Upper lobe of left lung (tissue), 6 donors: ENCODE measurements around the gene TTC3. TPM values are rescaled to one million over a fixed set of nuclear protein-coding genes. Genes with fewer than 3 reads are reported as not detected.
A peak's percentile ranks its signal among the peaks of the same experiment; 100 is the strongest.
"Not testable (repeated sequence)": the region's sequence is repeated elsewhere in the genome, so short reads cannot be mapped to it uniquely, and the experiment has no call there.

ENCODE experiments used
- ATAC-seq, 2 donors: fragments of 200-7000 bp; cut with Tn5 transposase; one replicate each; pipeline ENCODE4 v1.9.1; 2022; ENCODE audit warnings: mild to moderate bottlenecking in 2 of 2, moderate library complexity in 2 of 2; ENCODE audit not compliant: low FRiP score in 2 of 2
- DNase-seq, 2 donors: peaks; one replicate each; pipeline ENCODE4 v3.0.0-alpha.2; 2019 to 2020
- H3K27ac ChIP-seq, 4 donors: fragments of 200-600 bp; sonication (generic); one replicate each; pipeline ENCODE4 v1.5.1; 2016 to 2019
- H3K27me3 ChIP-seq, 4 donors: fragments of 200-600 bp; sonication (generic); one replicate each; pipeline ENCODE4 v1.5.1; 2017 to 2019
- H3K36me3 ChIP-seq, 4 donors: fragments of 200-600 bp; sonication (generic); one replicate each; pipeline ENCODE4 v1.5.1; 2016 to 2019
- H3K4me1 ChIP-seq, 4 donors: fragments of 200-600 bp; sonication (generic); one replicate each; pipeline ENCODE4 v1.5.1; 2018 to 2019
- H3K4me3 ChIP-seq, 4 donors: fragments of 200-600 bp; sonication (generic); one replicate each; pipeline ENCODE4 v1.5.1; 2017 to 2019; ENCODE audit warnings: mild to moderate bottlenecking in 2 of 4, moderate library complexity in 1 of 4
- H3K9me3 ChIP-seq, 4 donors: fragments of 200-600 bp; sonication (generic); one replicate each; pipeline ENCODE4 v1.5.1; 2018 to 2019
- EP300 ChIP-seq, 4 donors: sonication (generic); formaldehyde crosslinking; IDR thresholded peaks; one replicate each; pipeline ENCODE4 v1.5.1; 2017; ENCODE audit warnings: antibody characterized with exemption in 4 of 4, control low read depth in 2 of 4
- POLR2A ChIP-seq, 4 donors: fragments of 450-650 bp; IDR thresholded peaks; one replicate each; pipeline ENCODE4 v1.5.1; 2016 to 2017; ENCODE audit warnings: antibody characterized with exemption in 4 of 4, mild to moderate bottlenecking in 2 of 4
- POLR2AphosphoS5 ChIP-seq, 2 donors: sonication (generic); formaldehyde crosslinking; IDR thresholded peaks; one replicate each; pipeline ENCODE4 v1.5.1; 2017; ENCODE audit warnings: antibody characterized with exemption in 2 of 2
- WGBS, 2 donors: methylation state at CpG; one replicate each; pipeline ENCODE4 v1.1.5; 2017 to 2018; 5-methylcytosine and 5-hydroxymethylcytosine counted together
- total RNA-seq, 6 donors: library from RNA; depleted of rRNA in 4 of 6; stranded (reverse); fragments of >200 nt in 4 of 6; gene quantifications; one replicate each; pipeline versions ENCODE4 v1.1.0 to v1.2.1, GENCODE V29; 2016 to 2021
- TF ChIP-seq, protein P1 (sequence below), 6 experiments: fragments of 450-650 bp in 4 of 6; fragments of 200-600 bp in 2 of 6; sonication (generic) in 2 of 6; IDR thresholded peaks; one replicate each; pipeline ENCODE4 v1.5.1; 2016 to 2019; ENCODE audit warnings: antibody characterized with exemption in 6 of 6
- donor health status: DM: no; HTN: no; CAD: no; lungs with moderate emphysema.
- donor health status: DM: no; HTN: yes; CAD: no; lungs with severe emphysema.

Gene TTC3
- total RNA-seq, 6 donors from 2014 or later: 69.9 to 395 (median 88.2) TPM

DNA sequence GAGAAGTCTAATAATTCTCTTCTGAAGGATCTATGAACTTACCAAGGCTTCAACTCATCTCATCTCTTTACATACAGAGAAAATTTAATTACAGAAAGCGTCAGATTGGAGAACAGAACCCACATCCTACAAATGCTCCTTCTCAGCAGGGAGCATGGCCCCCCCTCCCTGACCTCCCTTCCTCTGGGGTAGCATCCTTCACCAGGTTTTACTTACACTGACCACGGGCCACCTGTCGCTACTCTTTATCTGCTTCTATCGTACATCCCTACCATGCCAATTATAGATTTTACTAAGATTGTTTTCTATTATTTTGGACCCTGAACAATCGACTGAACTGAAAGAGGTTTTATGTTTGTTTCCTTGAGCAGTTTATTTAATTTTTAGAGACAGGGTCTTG is 40.8 kb upstream of the TTC3 start:
- ATAC-seq (no peak), DNase-seq (no peak)
- H3K27ac ChIP-seq: no peak overlapping the region
- no peaks in the 10 kb centered on the region for H3K36me3 ChIP-seq
- H3K27me3 ChIP-seq: no peaks in the 10 kb centered on the region
- no peaks in the 10 kb centered on the region for H3K4me1 ChIP-seq
- WGBS, 2 donors: 81 to 85% methylated on average over 5 of the region's 5 CpGs
- TF ChIP-seq, protein P1, sequence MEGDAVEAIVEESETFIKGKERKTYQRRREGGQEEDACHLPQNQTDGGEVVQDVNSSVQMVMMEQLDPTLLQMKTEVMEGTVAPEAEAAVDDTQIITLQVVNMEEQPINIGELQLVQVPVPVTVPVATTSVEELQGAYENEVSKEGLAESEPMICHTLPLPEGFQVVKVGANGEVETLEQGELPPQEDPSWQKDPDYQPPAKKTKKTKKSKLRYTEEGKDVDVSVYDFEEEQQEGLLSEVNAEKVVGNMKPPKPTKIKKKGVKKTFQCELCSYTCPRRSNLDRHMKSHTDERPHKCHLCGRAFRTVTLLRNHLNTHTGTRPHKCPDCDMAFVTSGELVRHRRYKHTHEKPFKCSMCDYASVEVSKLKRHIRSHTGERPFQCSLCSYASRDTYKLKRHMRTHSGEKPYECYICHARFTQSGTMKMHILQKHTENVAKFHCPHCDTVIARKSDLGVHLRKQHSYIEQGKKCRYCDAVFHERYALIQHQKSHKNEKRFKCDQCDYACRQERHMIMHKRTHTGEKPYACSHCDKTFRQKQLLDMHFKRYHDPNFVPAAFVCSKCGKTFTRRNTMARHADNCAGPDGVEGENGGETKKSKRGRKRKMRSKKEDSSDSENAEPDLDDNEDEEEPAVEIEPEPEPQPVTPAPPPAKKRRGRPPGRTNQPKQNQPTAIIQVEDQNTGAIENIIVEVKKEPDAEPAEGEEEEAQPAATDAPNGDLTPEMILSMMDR (IDR thresholded peaks at IDR 0.05): no peak
- TF ChIP-seq POLR2A (IDR thresholded peaks at IDR 0.05): no peak
- TF ChIP-seq EP300 (IDR thresholded peaks at IDR 0.05): no peak
- no peak for TF ChIP-seq POLR2AphosphoS5 (IDR thresholded peaks at IDR 0.05)
- H3K9me3 ChIP-seq: no peaks in the 10 kb centered on the region
- no peak overlapping the region for H3K4me3 ChIP-seq

DNA sequence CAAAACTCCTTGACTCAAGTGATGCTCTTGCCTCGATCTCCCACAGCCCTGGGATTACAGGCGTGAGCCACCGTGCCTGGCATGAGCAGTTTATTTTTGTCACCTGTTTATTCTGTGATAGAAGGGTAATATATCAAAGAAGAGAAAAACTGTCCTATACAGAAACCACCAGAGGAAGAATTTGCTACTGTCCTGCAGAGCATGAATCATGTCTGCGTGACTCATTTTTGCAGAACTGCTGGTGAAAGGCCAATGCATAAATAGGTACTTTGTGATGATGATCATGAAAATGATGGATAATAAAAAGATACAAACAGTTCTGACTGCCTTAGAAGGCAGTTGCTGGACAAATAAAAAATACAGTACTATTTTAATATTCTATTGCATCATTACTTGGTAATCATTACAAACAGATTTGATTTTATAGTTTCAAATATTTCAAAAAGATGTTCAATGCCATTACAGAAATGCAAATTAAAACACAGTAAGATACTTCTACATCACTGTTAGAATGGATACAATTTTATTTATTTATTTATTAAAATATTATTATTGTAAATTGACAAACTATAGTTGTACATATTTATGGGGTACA is 40.1 kb upstream of the TTC3 start:
- ATAC-seq (peak in 1 of 2 donors; percentile 14), DNase-seq (no peak)
- Histone ChIP-seq H3K9me3 (no peaks in the 10 kb centered on the region), H3K27me3 (no peaks in the 10 kb centered on the region), H3K4me1 (no peaks in the 10 kb centered on the region), H3K4me3 (no peak overlapping the region), H3K36me3 (no peaks in the 10 kb centered on the region), H3K27ac (no peak overlapping the region)
- TF ChIP-seq POLR2A (IDR thresholded peaks at IDR 0.05) (no peak), POLR2AphosphoS5 (IDR thresholded peaks at IDR 0.05) (no peak), EP300 (IDR thresholded peaks at IDR 0.05) (no peak)
- TF ChIP-seq, protein P1 (IDR thresholded peaks at IDR 0.05): no peak
- 82 to 88% methylated on average over 4 of the region's 4 CpGs for WGBS, 2 donors

- not testable (repeated sequence) for H3K4me3 ChIP-seq, ATAC-seq, H3K27me3 ChIP-seq, H3K36me3 ChIP-seq, H3K27ac ChIP-seq, H3K9me3 ChIP-seq, DNase-seq, H3K4me1 ChIP-seq
- WGBS, 2 donors: 82 to 87% methylated on average over 4 of the region's 4 CpGs
Measured at GRCh38 chr21:37034394-37034793, 38.7 kb upstream of the TTC3 start.

- ATAC-seq (no peak), DNase-seq (no peak)
- 78 to 91% methylated on average over 4 of the region's 4 CpGs for WGBS, 2 donors
- Histone ChIP-seq H3K27ac (no peak overlapping the region), H3K9me3 (no peaks in the 10 kb centered on the region), H3K4me1 (no peaks in the 10 kb centered on the region), H3K4me3 (no peak overlapping the region), H3K36me3 (no peaks in the 10 kb centered on the region), H3K27me3 (no peaks in the 10 kb centered on the region)
- TF ChIP-seq, protein P1 (IDR thresholded peaks at IDR 0.05): no peak
- TF ChIP-seq EP300 (IDR thresholded peaks at IDR 0.05): no peak
- TF ChIP-seq POLR2A (IDR thresholded peaks at IDR 0.05): no peak
- no peak for TF ChIP-seq POLR2AphosphoS5 (IDR thresholded peaks at IDR 0.05)
Measured at GRCh38 chr21:37036177-37036576, 36.9 kb upstream of the TTC3 start.

- TF ChIP-seq, protein P1 (IDR thresholded peaks at IDR 0.05): no peak
- TF ChIP-seq POLR2A (IDR thresholded peaks at IDR 0.05) (no peak), EP300 (IDR thresholded peaks at IDR 0.05) (no peak), POLR2AphosphoS5 (IDR thresholded peaks at IDR 0.05) (no peak)
Measured at GRCh38 chr21:37039411-37040075, 33.5 kb upstream of the TTC3 start.

More at GRCh38 chr21:37039411-37040075, 33.5 kb upstream of the TTC3 start:
- H3K27me3 ChIP-seq: no peaks in the 10 kb centered on the region
- H3K4me1 ChIP-seq: no peaks in the 10 kb centered on the region
- no peak overlapping the region for H3K4me3 ChIP-seq
- DNase-seq (no peak), ATAC-seq (no peak)
- no peak overlapping the region for H3K27ac ChIP-seq
- no peaks in the 10 kb centered on the region for H3K36me3 ChIP-seq
- 78 to 82% methylated on average over 9 of the region's 9 CpGs for WGBS, 2 donors
- H3K9me3 ChIP-seq: no peaks in the 10 kb centered on the region
